ENCODE measurements around the gene ULBP3.

The ULBP3 gene

DNA sequence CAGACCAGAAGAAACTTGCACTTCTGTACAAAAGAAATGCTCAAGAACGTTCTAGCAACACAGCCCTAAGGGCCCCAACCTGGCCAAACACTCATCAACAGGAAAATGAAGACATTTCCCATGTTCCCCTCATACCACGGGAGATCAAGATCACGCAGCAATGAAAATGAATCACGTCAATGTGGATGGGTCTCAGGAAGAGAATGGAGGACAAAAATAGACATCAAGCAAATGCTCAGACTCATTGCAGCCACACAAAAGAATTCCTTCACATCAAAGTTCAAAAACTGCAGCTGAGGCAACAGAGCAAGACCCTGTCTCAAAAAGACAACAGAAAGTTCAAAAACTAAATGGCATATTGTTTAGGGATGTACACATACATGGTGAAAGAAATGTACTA is 18.1 kb downstream of the ULBP3 start:
- TF ChIP-seq TEAD4 (IDR thresholded peaks at IDR 0.05): no peak
- TF ChIP-seq, protein P1, sequence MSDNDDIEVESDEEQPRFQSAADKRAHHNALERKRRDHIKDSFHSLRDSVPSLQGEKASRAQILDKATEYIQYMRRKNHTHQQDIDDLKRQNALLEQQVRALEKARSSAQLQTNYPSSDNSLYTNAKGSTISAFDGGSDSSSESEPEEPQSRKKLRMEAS (IDR thresholded peaks at IDR 0.05): no peak
- TF ChIP-seq ZBTB7A (IDR thresholded peaks at IDR 0.05; ENCODE audit: low read depth): no peak
- no peak for TF ChIP-seq FOXM1 (IDR thresholded peaks at IDR 0.05; ENCODE audit: borderline replicate concordance, low read depth)
- TF ChIP-seq, protein P2, sequence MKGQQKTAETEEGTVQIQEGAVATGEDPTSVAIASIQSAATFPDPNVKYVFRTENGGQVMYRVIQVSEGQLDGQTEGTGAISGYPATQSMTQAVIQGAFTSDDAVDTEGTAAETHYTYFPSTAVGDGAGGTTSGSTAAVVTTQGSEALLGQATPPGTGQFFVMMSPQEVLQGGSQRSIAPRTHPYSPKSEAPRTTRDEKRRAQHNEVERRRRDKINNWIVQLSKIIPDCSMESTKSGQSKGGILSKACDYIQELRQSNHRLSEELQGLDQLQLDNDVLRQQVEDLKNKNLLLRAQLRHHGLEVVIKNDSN (IDR thresholded peaks at IDR 0.05): no peak

DNA sequence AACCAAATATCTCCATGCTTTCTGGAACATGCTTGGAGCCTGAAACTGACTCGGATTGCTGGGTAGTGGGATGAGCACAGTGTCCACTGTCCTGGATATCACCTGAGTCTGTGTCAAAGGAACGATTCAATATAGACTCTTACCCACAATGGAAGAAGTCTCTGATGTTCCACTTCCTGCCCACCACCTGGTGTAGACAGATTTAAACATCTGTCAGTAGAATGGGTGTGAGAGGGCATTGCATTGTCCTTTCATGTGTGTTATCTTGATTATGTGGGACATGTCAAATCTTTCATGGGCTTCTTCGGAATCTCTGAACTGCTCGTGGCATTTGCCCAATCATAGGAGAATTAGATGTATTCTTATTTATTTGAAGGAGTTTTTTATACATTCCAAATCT is 20.8 kb downstream of the ULBP3 start:
- TF ChIP-seq TAF1 (IDR thresholded peaks at IDR 0.05; ENCODE audit: low read depth) (no peak), EP300 (IDR thresholded peaks at IDR 0.05; ENCODE audit: borderline replicate concordance) (no peak), TCF12 (IDR thresholded peaks at IDR 0.05; ENCODE audit: low read depth) (no peak), TEAD4 (IDR thresholded peaks at IDR 0.05) (no peak), FOXM1 (IDR thresholded peaks at IDR 0.05; ENCODE audit: borderline replicate concordance, low read depth) (no peak), CREB1 (IDR thresholded peaks at IDR 0.05; ENCODE audit: low read depth) (no peak), NFIC (IDR thresholded peaks at IDR 0.05) (no peak), RAD21 (IDR thresholded peaks at IDR 0.05; ENCODE audit: low read depth) (no peak)
- TF ChIP-seq, protein P1 (IDR thresholded peaks at IDR 0.05): no peak
- TF ChIP-seq, protein P3, sequence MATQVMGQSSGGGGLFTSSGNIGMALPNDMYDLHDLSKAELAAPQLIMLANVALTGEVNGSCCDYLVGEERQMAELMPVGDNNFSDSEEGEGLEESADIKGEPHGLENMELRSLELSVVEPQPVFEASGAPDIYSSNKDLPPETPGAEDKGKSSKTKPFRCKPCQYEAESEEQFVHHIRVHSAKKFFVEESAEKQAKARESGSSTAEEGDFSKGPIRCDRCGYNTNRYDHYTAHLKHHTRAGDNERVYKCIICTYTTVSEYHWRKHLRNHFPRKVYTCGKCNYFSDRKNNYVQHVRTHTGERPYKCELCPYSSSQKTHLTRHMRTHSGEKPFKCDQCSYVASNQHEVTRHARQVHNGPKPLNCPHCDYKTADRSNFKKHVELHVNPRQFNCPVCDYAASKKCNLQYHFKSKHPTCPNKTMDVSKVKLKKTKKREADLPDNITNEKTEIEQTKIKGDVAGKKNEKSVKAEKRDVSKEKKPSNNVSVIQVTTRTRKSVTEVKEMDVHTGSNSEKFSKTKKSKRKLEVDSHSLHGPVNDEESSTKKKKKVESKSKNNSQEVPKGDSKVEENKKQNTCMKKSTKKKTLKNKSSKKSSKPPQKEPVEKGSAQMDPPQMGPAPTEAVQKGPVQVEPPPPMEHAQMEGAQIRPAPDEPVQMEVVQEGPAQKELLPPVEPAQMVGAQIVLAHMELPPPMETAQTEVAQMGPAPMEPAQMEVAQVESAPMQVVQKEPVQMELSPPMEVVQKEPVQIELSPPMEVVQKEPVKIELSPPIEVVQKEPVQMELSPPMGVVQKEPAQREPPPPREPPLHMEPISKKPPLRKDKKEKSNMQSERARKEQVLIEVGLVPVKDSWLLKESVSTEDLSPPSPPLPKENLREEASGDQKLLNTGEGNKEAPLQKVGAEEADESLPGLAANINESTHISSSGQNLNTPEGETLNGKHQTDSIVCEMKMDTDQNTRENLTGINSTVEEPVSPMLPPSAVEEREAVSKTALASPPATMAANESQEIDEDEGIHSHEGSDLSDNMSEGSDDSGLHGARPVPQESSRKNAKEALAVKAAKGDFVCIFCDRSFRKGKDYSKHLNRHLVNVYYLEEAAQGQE (IDR thresholded peaks at IDR 0.05; ENCODE audit: low read depth): no peak
- TF ChIP-seq, protein P2 (IDR thresholded peaks at IDR 0.05): no peak

DNA sequence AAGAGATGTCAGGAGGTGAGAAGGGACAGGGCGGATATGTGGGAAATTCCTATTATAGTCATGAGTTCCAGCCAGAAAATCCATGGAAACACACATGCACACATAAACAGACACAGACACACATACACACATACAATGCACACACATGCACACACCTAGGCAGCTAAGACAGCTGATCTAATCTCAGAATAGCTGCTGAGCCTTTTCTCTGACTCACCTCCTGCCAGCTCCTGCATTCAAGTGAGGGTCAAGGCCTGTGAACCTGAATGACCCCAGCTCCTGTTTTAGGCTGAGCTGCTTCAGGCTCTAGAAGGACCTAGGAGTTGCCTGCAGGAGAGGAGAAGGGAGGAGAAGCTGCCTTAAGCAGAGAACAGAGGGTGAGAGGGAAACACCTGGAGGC is 22.0 kb downstream of the ULBP3 start:
- TF ChIP-seq, protein P2 (IDR thresholded peaks at IDR 0.05): no peak
- no peak for TF ChIP-seq EP300 (IDR thresholded peaks at IDR 0.05; ENCODE audit: borderline replicate concordance)
- no peak for TF ChIP-seq TAF1 (IDR thresholded peaks at IDR 0.05; ENCODE audit: low read depth)

DNA sequence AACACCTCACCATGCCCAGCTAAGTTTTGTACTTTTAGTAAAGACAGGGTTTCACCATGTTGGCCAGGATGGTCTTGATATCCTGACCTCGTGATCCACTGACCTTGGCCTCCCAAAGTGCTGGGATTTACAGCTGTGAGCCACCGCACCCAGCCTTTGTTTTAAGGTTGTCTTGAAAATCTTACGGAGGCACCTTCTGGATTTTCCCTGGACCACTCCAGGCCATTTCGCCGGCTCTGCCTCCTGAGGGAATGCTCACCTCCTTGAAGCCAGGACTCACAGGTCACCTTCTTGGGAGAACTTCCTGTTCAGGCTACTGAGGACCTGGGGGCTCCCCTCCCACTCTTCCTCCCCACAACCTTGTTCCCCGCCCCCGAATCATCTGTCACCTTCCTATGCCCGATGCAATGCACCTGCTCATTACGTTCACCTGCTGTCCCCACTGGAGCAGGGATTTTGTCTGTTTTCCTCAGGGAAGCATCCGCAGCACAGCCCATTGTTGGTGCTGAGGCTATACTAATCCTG is 24.2 kb downstream of the ULBP3 start:
- TF ChIP-seq, protein P1 (IDR thresholded peaks at IDR 0.05): no peak
- TF ChIP-seq TEAD4 (IDR thresholded peaks at IDR 0.05) (no peak), CEBPB (IDR thresholded peaks at IDR 0.05) (no peak), ZBTB7A (IDR thresholded peaks at IDR 0.05; ENCODE audit: low read depth) (no peak), EP300 (IDR thresholded peaks at IDR 0.05; ENCODE audit: borderline replicate concordance) (no peak), EGR1 (IDR thresholded peaks at IDR 0.05) (no peak), TAF1 (IDR thresholded peaks at IDR 0.05; ENCODE audit: low read depth) (no peak), CREB1 (IDR thresholded peaks at IDR 0.05; ENCODE audit: low read depth) (no peak), NFIC (IDR thresholded peaks at IDR 0.05) (no peak), YY1 (IDR thresholded peaks at IDR 0.05; ENCODE audit: low read depth) (no peak), FOXM1 (IDR thresholded peaks at IDR 0.05; ENCODE audit: borderline replicate concordance, low read depth) (no peak), TCF12 (IDR thresholded peaks at IDR 0.05; ENCODE audit: low read depth) (no peak), RAD21 (IDR thresholded peaks at IDR 0.05; ENCODE audit: low read depth) (no peak)
- TF ChIP-seq, protein P2 (IDR thresholded peaks at IDR 0.05): no peak
- TF ChIP-seq, protein P3 (IDR thresholded peaks at IDR 0.05; ENCODE audit: low read depth): no peak

DNA sequence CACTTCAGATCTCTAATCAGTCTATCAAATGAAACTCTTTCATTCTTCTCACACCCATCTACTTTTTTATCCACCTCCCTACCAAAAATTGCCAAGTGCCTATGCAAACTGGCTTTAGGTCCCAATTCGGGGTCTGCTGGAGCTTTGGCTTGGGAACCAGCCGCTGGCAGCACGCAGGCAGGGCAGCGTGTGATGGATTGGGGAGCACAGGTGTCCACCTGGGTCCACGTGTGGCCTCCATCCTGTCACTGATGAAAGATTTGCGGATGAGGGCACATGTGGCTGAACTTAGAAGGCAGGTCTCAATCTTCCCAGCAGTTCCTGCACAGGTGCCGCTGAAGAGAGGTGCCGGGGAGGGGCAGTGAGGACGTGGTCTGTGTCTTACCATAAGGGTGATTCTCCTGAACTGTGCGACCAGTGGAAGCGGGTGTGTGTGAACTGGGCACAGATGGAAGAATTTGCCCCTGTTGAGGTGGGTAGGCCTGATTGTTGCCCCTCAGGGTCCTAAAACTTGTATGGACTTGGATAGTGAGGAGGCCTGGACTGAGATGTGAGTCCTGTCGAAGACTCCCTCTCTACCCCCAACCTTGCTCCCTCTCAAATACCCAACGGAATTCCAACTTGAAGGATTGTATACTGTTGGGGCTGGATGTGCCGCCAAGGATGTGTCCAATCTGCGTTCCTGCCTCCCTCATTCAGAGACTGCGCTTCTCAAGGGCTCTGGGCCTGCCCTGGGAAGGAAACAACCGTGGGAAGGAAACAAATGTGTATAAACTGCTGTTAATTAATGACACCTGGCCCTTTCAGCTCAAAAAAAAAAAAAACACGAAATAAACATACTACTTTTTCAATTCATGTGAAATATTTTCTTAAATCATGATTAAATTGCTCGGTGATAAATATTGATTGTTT is 25.2 kb downstream of the ULBP3 start:
- TF ChIP-seq EP300 (IDR thresholded peaks at IDR 0.05; ENCODE audit: borderline replicate concordance) (no peak), NFIC (IDR thresholded peaks at IDR 0.05) (no peak), EGR1 (IDR thresholded peaks at IDR 0.05) (no peak), TEAD4 (IDR thresholded peaks at IDR 0.05) (no peak), YY1 (IDR thresholded peaks at IDR 0.05; ENCODE audit: low read depth) (no peak), FOXM1 (IDR thresholded peaks at IDR 0.05; ENCODE audit: borderline replicate concordance, low read depth) (no peak), TCF12 (IDR thresholded peaks at IDR 0.05; ENCODE audit: low read depth) (no peak)
- TF ChIP-seq, protein P2 (IDR thresholded peaks at IDR 0.05): no peak

All from Ishikawa (cell line).